K562 (cell line): ENCODE data around the gene ACOX1. TPM values are rescaled to one million over a fixed set of nuclear protein-coding genes. Genes with fewer than 3 reads are reported as not detected.

ENCODE experiments used
- ATF3 ChIP-seq, 2 experiments: fragments of 450-650 bp in 1 of 2; sonication (generic) in 1 of 2; formaldehyde crosslinking in 1 of 2; IDR thresholded peaks in 1 of 2; conservative IDR thresholded peaks in 1 of 2; 2 replicates each; pipeline versions ENCODE4 v1.6.1 to v1.8.1; 2016 to 2023; ENCODE audit warnings: mild to moderate bottlenecking in 2 of 2, moderate library complexity in 2 of 2, inconsistent platforms in 1 of 2, missing genetic modification reagents in 1 of 2
- CAMTA2 ChIP-seq: fragments of 250-450 bp; sonication (Bioruptor Pico); conservative IDR thresholded peaks from 2 replicates; pipeline ENCODE4 v1.5.1; 2022
- CTCF ChIP-seq, 3 experiments: IDR thresholded peaks in 2 of 3; conservative IDR thresholded peaks in 1 of 3; 2 replicates each; pipeline ENCODE4 v1.5.1; 2011 to 2012; ENCODE audit warnings: low read length in 3 of 3, mild to moderate bottlenecking in 3 of 3, control low read depth in 2 of 3, improper control_type of control experiment in 1 of 3, inconsistent platforms in 1 of 3, low read depth in 1 of 3, mixed read lengths in 1 of 3, moderate library complexity in 1 of 3; ENCODE audit not compliant: insufficient read depth in 2 of 3
- CTCFL ChIP-seq: IDR thresholded peaks from 2 replicates; pipeline ENCODE4 v1.6.1; 2011; ENCODE audit warnings: borderline replicate concordance, low read depth, mild to moderate bottlenecking, moderate library complexity, low read length; ENCODE audit not compliant: insufficient read depth, poor library complexity, severe bottlenecking
- MITF ChIP-seq: IDR thresholded peaks from 2 replicates; pipeline ENCODE4 v1.6.1; 2014; ENCODE audit warnings: antibody characterized with exemption
- PTTG1 ChIP-seq: fragments of 450-650 bp; IDR thresholded peaks from 2 replicates; pipeline ENCODE4 v1.6.1; 2016; ENCODE audit warnings: low read depth, mild to moderate bottlenecking, missing genetic modification characterization, missing compliant biosample characterization
- REST ChIP-seq, 2 experiments: fragments of 450-650 bp; formaldehyde crosslinking in 1 of 2; IDR thresholded peaks; 2 replicates each; pipeline versions ENCODE4 v1.4.0 to v1.6.1; 2014 to 2020; ENCODE audit warnings: mild to moderate bottlenecking in 2 of 2, borderline replicate concordance in 1 of 2, low read depth in 1 of 2
- SIN3B ChIP-seq: fragments of 450-650 bp; IDR thresholded peaks from 2 replicates; pipeline ENCODE4 v1.6.1; 2017; ENCODE audit warnings: low read depth, mild to moderate bottlenecking, moderate library complexity
- SMARCE1 ChIP-seq: fragments of 450-650 bp; IDR thresholded peaks from 2 replicates; pipeline ENCODE4 v1.7.1; 2016; ENCODE audit warnings: mild to moderate bottlenecking
- ZFP1 ChIP-seq: fragments of 450-650 bp; formaldehyde crosslinking; IDR thresholded peaks from 2 replicates; pipeline ENCODE4 v1.4.0; 2020; ENCODE audit warnings: mild to moderate bottlenecking, mixed read lengths
- ZNF174 ChIP-seq: fragments of 250-450 bp; sonication (Bioruptor Pico); IDR thresholded peaks from 2 replicates; pipeline ENCODE4 v1.4.0; 2020; ENCODE audit warnings: mild to moderate bottlenecking
- polyA plus RNA-seq, 8 experiments: library from polyadenylated mRNA; depleted of rRNA in 4 of 8; stranded (reverse) in 5 of 8; unstranded in 3 of 8; fragments of >200 nt; fragmentation: Nextera tagmentation in 2 of 8; fragmentation: Illumina TruSeq in 1 of 8; extraction: Ambion mirVana in 2 of 8; extraction: Trizol in 1 of 8; gene quantifications; 2 replicates each; pipeline versions ENCODE4 v1.2.1 to v1.2.3, GENCODE V29; 2011 to 2014; ENCODE audit warnings: inconsistent platforms in 1 of 8, missing spikeins in 1 of 8
- total RNA-seq, 7 experiments: library from RNA; depleted of rRNA in 6 of 7; stranded (reverse); fragments of >200 nt in 6 of 7; fragmentation: Illumina TruSeq in 2 of 7; extraction: Trizol in 2 of 7; gene quantifications; 2 replicates each; pipeline versions ENCODE4 v1.2.1 to v1.2.3, GENCODE V29; 2011 to 2021; ENCODE audit warnings: low replicate concordance in 1 of 7

The ACOX1 gene
- total and polyA plus RNA-seq, 9 of the 15 experiments (the other 6 are each of a cell fraction or from before 2014, with no cell fraction given): 7.8 to 24.1 (median 14.5) TPM

- TF ChIP-seq CTCFL: peak; percentile 94
- no peak for TF ChIP-seq ATF3 (IDR thresholded peaks at IDR 0.05)
- no peak for TF ChIP-seq ATF3 (CRISPR knock-in tag; conservative IDR thresholded peaks at IDR 0.05)
- peak; percentile 82 to 98 (median 92) for TF ChIP-seq CTCF (IDR thresholded peaks at IDR 0.05 in 2 of 3, conservative IDR thresholded peaks at IDR 0.05 in 1 of 3; ENCODE audit: insufficient read depth in 2 of 3, low read depth in 1 of 3, low read length in 3 of 3)
- TF ChIP-seq SIN3B: no peak
- TF ChIP-seq MITF: no peak
- no peak for TF ChIP-seq PTTG1
- TF ChIP-seq ZFP1 (CRISPR knock-in tag): peak; percentile 24; the same call in 1 of the 2 replicates
- no peak for TF ChIP-seq SMARCE1
- TF ChIP-seq REST (IDR thresholded peaks at IDR 0.05; ENCODE audit: borderline replicate concordance): peak; percentile 22; the same call in 1 of the 2 replicates
- TF ChIP-seq REST (CRISPR knock-in tag; IDR thresholded peaks at IDR 0.05; ENCODE audit: low read depth): no peak
- TF ChIP-seq CAMTA2 (CRISPR knock-in tag): no peak
- TF ChIP-seq ZNF174 (CRISPR knock-in tag): no peak
These were observed 21.2 kb upstream of the ACOX1 start (continued) for GRCh38 chr17:76000016-76000754.
